Measurements from ENCODE around the gene PHF19. TPM values are rescaled to one million over a fixed set of nuclear protein-coding genes. Genes with fewer than 3 reads are reported as not detected.

The PHF19 gene
- total RNA-seq, 1 donor from 2014 or later: 10.0 TPM

DNA sequence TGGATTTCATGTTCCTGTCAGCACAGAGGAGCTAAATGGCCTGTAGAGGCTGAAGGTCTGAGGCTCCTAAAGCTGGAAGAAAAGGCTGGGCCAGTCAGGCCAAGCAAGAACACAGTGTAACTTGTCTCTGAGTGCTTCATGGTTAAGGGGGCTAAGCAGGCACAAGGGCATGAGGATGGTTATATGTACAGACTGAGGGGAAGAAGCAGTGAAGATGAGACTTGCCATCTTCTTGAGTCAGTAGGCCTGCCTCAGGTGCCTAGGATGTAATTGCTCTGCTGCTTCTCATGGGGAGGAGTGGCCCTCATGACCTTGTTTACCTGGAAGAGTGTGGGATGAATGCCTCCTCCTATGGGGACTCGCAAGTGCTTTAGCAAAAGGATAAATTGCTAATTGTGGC is 25.5 kb downstream of the PHF19 start:
- TF ChIP-seq, protein P1, sequence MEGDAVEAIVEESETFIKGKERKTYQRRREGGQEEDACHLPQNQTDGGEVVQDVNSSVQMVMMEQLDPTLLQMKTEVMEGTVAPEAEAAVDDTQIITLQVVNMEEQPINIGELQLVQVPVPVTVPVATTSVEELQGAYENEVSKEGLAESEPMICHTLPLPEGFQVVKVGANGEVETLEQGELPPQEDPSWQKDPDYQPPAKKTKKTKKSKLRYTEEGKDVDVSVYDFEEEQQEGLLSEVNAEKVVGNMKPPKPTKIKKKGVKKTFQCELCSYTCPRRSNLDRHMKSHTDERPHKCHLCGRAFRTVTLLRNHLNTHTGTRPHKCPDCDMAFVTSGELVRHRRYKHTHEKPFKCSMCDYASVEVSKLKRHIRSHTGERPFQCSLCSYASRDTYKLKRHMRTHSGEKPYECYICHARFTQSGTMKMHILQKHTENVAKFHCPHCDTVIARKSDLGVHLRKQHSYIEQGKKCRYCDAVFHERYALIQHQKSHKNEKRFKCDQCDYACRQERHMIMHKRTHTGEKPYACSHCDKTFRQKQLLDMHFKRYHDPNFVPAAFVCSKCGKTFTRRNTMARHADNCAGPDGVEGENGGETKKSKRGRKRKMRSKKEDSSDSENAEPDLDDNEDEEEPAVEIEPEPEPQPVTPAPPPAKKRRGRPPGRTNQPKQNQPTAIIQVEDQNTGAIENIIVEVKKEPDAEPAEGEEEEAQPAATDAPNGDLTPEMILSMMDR (IDR thresholded peaks at IDR 0.05; ENCODE audit: unreplicated experiment): no peak
- Mint-ChIP-seq H3K4me3 (ENCODE audit: unreplicated experiment) (no peak overlapping the region), H3K9me3 (ENCODE audit: unreplicated experiment) (no peaks in the 10 kb centered on the region), H3K27ac (ENCODE audit: unreplicated experiment) (no peak overlapping the region), H3K36me3 (ENCODE audit: low read depth, unreplicated experiment) (no peaks in the 10 kb centered on the region), H3K27me3 (ENCODE audit: unreplicated experiment) (no peaks in the 10 kb centered on the region), H3K4me1 (ENCODE audit: unreplicated experiment) (peaks cover 12% of the 10 kb centered on the region)
- DNase-seq (ENCODE audit: low spot score): no peak

DNA sequence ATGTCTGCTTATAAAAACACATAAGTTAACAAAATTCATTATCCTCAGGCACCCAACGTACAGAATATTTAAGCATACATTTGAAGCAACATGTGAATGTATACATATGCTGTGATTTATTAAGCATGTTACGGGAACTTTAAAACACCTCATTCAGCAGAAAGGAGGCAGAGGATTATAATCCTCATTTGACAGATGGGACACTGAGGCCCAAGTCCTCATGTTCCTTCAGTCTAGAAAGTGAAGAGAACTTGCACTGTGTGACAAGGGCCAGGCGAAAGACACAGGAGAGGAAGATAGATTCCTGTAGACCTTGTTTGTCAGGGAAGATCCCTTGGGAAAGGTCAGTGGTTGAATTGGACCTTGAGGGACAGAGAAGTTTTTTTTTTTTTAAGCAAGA is 26.7 kb downstream of the PHF19 start:
- Mint-ChIP-seq H3K27me3 (ENCODE audit: unreplicated experiment) (no peaks in the 10 kb centered on the region), H3K9me3 (ENCODE audit: unreplicated experiment) (no peaks in the 10 kb centered on the region), H3K4me1 (ENCODE audit: unreplicated experiment) (peaks cover 12% of the 10 kb centered on the region), H3K4me3 (ENCODE audit: unreplicated experiment) (no peak overlapping the region), H3K27ac (ENCODE audit: unreplicated experiment) (no peak overlapping the region), H3K36me3 (ENCODE audit: low read depth, unreplicated experiment) (peaks cover 4% of the 10 kb centered on the region)
- TF ChIP-seq, protein P1 (IDR thresholded peaks at IDR 0.05; ENCODE audit: unreplicated experiment): no peak
- no peak for DNase-seq (ENCODE audit: low spot score)

DNA sequence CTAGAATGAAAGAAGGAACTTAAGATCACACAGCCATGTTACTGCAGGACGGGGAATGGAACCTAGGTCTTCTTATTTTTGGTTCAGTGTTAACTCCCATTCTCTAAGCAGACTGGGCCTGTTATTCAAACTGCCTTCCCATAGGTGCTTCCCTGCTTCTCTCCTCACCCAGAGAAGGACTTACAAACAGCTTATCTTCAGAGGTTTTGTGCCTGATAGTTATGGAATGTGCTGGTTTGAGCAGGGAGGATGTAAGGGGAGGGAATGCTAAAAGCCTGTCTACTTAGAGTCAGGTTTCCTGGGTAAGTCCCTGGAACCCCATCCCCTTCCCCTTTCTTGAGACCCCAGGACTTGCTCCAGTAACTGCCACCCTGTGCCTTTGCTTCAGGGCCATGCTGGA is 30.1 kb downstream of the PHF19 start:
- Mint-ChIP-seq H3K4me1 (ENCODE audit: unreplicated experiment) (peaks cover 25% of the 10 kb centered on the region), H3K9me3 (ENCODE audit: unreplicated experiment) (no peaks in the 10 kb centered on the region), H3K27ac (ENCODE audit: unreplicated experiment) (no peak overlapping the region), H3K27me3 (ENCODE audit: unreplicated experiment) (no peaks in the 10 kb centered on the region), H3K4me3 (ENCODE audit: unreplicated experiment) (no peak overlapping the region), H3K36me3 (ENCODE audit: low read depth, unreplicated experiment) (peaks cover 4% of the 10 kb centered on the region)
- TF ChIP-seq, protein P1 (IDR thresholded peaks at IDR 0.05; ENCODE audit: unreplicated experiment): no peak
- DNase-seq (ENCODE audit: low spot score): no peak

DNA sequence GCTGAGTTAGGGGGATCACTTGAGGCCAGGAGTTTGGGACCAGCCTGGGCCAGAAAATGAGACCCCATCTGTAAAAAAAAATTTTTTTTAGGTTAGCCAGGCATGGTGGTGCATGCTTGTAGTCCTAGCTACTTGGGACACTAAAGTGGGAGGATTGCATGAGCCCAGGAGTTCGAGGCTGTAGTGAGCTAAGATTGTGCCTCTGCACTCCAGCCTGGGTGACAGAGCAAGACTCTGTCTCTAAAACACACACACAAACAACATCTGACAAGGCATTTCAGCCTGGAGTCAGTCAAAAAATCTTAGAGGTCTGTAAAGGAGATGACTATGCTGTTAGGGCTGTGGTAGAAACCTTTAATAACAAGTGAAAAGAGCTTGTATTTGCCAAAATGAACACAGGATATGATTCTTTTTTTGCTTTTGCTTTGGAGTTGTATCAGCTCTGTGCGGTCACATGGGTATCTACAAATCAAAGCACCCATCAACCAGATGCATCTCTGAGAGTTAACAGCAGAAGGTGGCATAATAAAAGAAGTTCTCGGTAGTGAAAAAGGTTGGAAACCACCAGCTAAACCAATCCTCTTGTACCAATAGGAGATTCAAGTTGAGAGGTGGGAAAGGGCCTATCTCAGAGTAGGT is 30.6 kb downstream of the PHF19 start:
- DNase-seq (ENCODE audit: low spot score): no peak
- H3K4me1 Mint-ChIP-seq (ENCODE audit: unreplicated experiment): peaks cover 31% of the 10 kb centered on the region
- TF ChIP-seq, protein P1 (IDR thresholded peaks at IDR 0.05; ENCODE audit: unreplicated experiment): no peak
- peaks cover 4% of the 10 kb centered on the region for H3K36me3 Mint-ChIP-seq (ENCODE audit: low read depth, unreplicated experiment)
- no peak overlapping the region for H3K4me3 Mint-ChIP-seq (ENCODE audit: unreplicated experiment)
- no peak overlapping the region for H3K27ac Mint-ChIP-seq (ENCODE audit: unreplicated experiment)
- H3K9me3 Mint-ChIP-seq (ENCODE audit: unreplicated experiment): no peaks in the 10 kb centered on the region
- no peaks in the 10 kb centered on the region for H3K27me3 Mint-ChIP-seq (ENCODE audit: unreplicated experiment)

DNA sequence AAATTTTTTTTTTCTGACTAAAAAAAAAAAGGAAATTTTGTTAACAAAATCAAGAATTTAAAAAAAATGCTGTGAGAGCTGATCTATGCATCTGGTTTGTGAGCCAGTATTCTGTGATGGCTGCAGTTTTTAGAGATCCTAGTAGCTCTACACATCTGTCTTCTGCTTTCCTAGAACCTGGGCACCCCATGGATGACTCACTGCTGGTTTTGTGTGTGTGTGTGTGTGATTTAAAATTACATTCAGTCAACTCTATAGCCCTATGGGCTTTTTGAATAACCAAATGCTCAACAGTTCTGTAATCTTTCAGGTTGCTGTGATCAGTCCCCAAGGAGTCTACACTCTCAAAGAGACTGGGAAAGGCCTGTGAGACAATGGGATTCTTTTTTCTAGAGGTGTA is 31.7 kb downstream of the PHF19 start:
- Mint-ChIP-seq H3K36me3 (ENCODE audit: low read depth, unreplicated experiment) (peaks cover 4% of the 10 kb centered on the region), H3K9me3 (ENCODE audit: unreplicated experiment) (no peaks in the 10 kb centered on the region), H3K27me3 (ENCODE audit: unreplicated experiment) (no peaks in the 10 kb centered on the region), H3K4me1 (ENCODE audit: unreplicated experiment) (peaks cover 31% of the 10 kb centered on the region), H3K27ac (ENCODE audit: unreplicated experiment) (no peak overlapping the region), H3K4me3 (ENCODE audit: unreplicated experiment) (no peak overlapping the region)
- TF ChIP-seq, protein P1 (IDR thresholded peaks at IDR 0.05; ENCODE audit: unreplicated experiment): no peak
- no peak for DNase-seq (ENCODE audit: low spot score)

Data from endothelial cell (in vitro differentiated cells).